Fibroblast of skin of back (primary cell): ENCODE results near the gene TIAM1.

Experiments
- DNase-seq: peaks from one replicate; pipeline ENCODE4 v3.0.0-alpha.2; 2013

The TIAM1 gene

GRCh38 chr21:31196724-31197123 is 147.3 kb downstream of the TIAM1 start:
- no peak for DNase-seq

GRCh38 chr21:31195334-31196015 is 148.6 kb downstream of the TIAM1 start:
- DNase-seq: no peak

- DNase-seq: no peak
Measured at GRCh38 chr21:31194510-31195293, 149.4 kb downstream of the TIAM1 start.

GRCh38 chr21:31193761-31194160 is 150.3 kb downstream of the TIAM1 start:
- no peak for DNase-seq

- no peak for DNase-seq
Measured at GRCh38 chr21:31191553-31191952, 152.5 kb downstream of the TIAM1 start.

GRCh38 chr21:31190516-31190915 is 153.5 kb downstream of the TIAM1 start:
- no peak for DNase-seq

GRCh38 chr21:31187499-31187898 is 156.6 kb downstream of the TIAM1 start:
- DNase-seq: no peak

- DNase-seq: no peak
Measured at GRCh38 chr21:31186916-31187315, 157.1 kb downstream of the TIAM1 start.

- DNase-seq: no peak
Measured at GRCh38 chr21:31185663-31186062, 158.4 kb downstream of the TIAM1 start.

GRCh38 chr21:31184876-31185275 is 159.2 kb downstream of the TIAM1 start:
- no peak for DNase-seq

GRCh38 chr21:31184459-31184858 is 159.6 kb downstream of the TIAM1 start:
- DNase-seq: no peak

- no peak for DNase-seq
Measured at GRCh38 chr21:31182231-31183140, 161.6 kb downstream of the TIAM1 start.

GRCh38 chr21:31181082-31181750 is 162.8 kb downstream of the TIAM1 start:
- no peak for DNase-seq

GRCh38 chr21:31180256-31181081 is 163.6 kb downstream of the TIAM1 start:
- DNase-seq: peak; percentile 57

- no peak for DNase-seq
Measured at GRCh38 chr21:31176725-31177124, 167.3 kb downstream of the TIAM1 start.

GRCh38 chr21:31176080-31176551 is 167.9 kb downstream of the TIAM1 start:
- no peak for DNase-seq

- no peak for DNase-seq
Measured at GRCh38 chr21:31173881-31174555, 170.0 kb downstream of the TIAM1 start.

GRCh38 chr21:31172328-31172727 is 171.7 kb downstream of the TIAM1 start:
- no peak for DNase-seq

GRCh38 chr21:31164713-31165694 is 179.1 kb downstream of the TIAM1 start:
- DNase-seq: no peak

- DNase-seq: peak; percentile 48
Measured at GRCh38 chr21:31162827-31163226, 181.2 kb downstream of the TIAM1 start.
